Effector memory CD8-positive, alpha-beta T cell (primary cell): ENCODE data around the gene NOD2.

Experiments
- ATAC-seq: fragments of 150-1000 bp; cut with Tn5 transposase; replicated peaks from 2 replicates; pipeline ENCODE4 v1.10.0; 2021; ENCODE audit warnings: mild to moderate bottlenecking, moderate library complexity
- DNase-seq, 3 experiments: peaks; one replicate each; pipeline ENCODE4 v3.0.0; 2021
- H3K27ac Mint-ChIP-seq, 2 donors: one replicate each; pipeline ENCODE4 v1.8.0; 2022; ENCODE audit warnings: mild to moderate bottlenecking in 2 of 2, mixed read lengths in 2 of 2, moderate library complexity in 2 of 2
- H3K27me3 Mint-ChIP-seq, 2 donors: one replicate each; pipeline ENCODE4 v1.8.0; 2022; ENCODE audit warnings: mixed read lengths in 2 of 2
- H3K36me3 Mint-ChIP-seq: one replicate; pipeline ENCODE4 v1.8.0; 2022; ENCODE audit warnings: mild to moderate bottlenecking, moderate library complexity, mixed read lengths; ENCODE audit not compliant: insufficient read depth
- H3K4me1 Mint-ChIP-seq, 2 donors: one replicate each; pipeline ENCODE4 v1.8.0; 2022; ENCODE audit warnings: low read depth in 2 of 2, mixed read lengths in 2 of 2
- H3K4me3 Mint-ChIP-seq, 2 donors: one replicate each; pipeline ENCODE4 v1.8.0; 2022; ENCODE audit warnings: mild to moderate bottlenecking in 2 of 2, mixed read lengths in 2 of 2, moderate library complexity in 2 of 2
- H3K9me3 Mint-ChIP-seq, 2 donors: one replicate each; pipeline ENCODE4 v1.8.0; 2022; ENCODE audit warnings: mixed read lengths in 2 of 2

The NOD2 gene

GRCh38 chr16:50664270-50664669 is 29.1 kb upstream of the NOD2 start:
- ATAC-seq (no peak), DNase-seq (no peak)
- Mint-ChIP-seq H3K27ac (peak overlapping the region in 1 of 2 donors; percentile 88), H3K4me1 (peaks cover 22 to 26% of the 10 kb centered on the region in 2 donors), H3K27me3 (no peaks in the 10 kb centered on the region), H3K4me3 (no peak overlapping the region), H3K36me3 (peaks cover 4% of the 10 kb centered on the region), H3K9me3 (no peaks in the 10 kb centered on the region)

- ATAC-seq = peak; percentile 66
- H3K9me3 Mint-ChIP-seq = no peaks in the 10 kb centered on the region
- peak overlapping the region; percentile 88 to 92 for H3K27ac Mint-ChIP-seq
- peak overlapping the region; percentile 80 to 88 for H3K4me3 Mint-ChIP-seq
- peaks cover 4% of the 10 kb centered on the region for H3K36me3 Mint-ChIP-seq
- DNase-seq = peak; percentile 85 to 89 (median 88)
- H3K27me3 Mint-ChIP-seq = no peaks in the 10 kb centered on the region
- H3K4me1 Mint-ChIP-seq = peaks cover 22 to 26% of the 10 kb centered on the region in 2 donors
Measured at GRCh38 chr16:50665128-50665878, 28.1 kb upstream of the NOD2 start.

DNA sequence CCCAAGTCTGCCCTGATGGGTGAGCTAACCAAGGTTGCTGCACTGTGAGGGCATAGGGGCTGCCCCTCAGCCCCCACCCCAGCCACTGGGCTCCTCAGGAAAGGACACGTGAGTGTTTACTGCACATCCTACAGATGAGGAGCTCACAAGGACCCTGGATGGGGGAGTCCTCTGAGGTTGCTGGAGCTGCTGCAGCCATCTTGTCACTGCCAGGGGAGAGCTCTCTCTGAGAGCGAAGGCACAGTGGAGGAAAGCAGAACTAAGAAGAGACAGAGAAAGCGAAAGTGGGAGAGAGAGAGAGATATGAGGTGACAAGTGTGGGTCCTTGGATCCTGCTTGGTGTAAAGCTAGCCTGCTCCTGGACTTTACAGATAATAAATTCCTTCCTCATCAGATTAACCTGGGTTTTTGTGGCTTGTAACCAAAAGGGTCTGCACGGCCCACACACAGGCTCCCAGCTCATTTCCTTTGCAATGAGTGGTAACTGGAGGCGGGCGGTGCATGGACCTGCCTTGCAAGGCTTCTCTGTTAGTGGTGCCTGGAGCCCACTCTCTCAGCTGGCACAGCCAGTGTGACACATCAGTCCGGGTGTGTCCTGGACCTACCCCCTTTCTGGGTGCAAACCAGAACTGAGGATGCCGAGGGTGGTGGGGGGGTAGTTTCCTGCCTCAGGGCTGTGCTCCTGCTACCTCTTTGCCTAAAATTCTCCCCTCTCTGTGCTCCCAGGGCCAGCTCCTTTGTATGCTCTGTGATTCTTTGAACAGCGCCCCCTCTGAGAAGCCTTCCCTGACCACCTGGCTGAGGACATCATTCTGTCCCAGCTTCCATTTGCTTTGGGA is 26.5 kb upstream of the NOD2 start:
- peak overlapping the region; percentile 75 to 88 for H3K4me3 Mint-ChIP-seq
- peak overlapping the region; percentile 86 to 93 for H3K27ac Mint-ChIP-seq
- DNase-seq = peak in 1 of 3 experiments; percentile 35
- no peaks in the 10 kb centered on the region for H3K27me3 Mint-ChIP-seq
- peak; percentile 76 for ATAC-seq
- peaks cover 25 to 31% of the 10 kb centered on the region in 2 donors for H3K4me1 Mint-ChIP-seq
- H3K36me3 Mint-ChIP-seq = peaks cover 12% of the 10 kb centered on the region
- no peaks in the 10 kb centered on the region for H3K9me3 Mint-ChIP-seq

DNA sequence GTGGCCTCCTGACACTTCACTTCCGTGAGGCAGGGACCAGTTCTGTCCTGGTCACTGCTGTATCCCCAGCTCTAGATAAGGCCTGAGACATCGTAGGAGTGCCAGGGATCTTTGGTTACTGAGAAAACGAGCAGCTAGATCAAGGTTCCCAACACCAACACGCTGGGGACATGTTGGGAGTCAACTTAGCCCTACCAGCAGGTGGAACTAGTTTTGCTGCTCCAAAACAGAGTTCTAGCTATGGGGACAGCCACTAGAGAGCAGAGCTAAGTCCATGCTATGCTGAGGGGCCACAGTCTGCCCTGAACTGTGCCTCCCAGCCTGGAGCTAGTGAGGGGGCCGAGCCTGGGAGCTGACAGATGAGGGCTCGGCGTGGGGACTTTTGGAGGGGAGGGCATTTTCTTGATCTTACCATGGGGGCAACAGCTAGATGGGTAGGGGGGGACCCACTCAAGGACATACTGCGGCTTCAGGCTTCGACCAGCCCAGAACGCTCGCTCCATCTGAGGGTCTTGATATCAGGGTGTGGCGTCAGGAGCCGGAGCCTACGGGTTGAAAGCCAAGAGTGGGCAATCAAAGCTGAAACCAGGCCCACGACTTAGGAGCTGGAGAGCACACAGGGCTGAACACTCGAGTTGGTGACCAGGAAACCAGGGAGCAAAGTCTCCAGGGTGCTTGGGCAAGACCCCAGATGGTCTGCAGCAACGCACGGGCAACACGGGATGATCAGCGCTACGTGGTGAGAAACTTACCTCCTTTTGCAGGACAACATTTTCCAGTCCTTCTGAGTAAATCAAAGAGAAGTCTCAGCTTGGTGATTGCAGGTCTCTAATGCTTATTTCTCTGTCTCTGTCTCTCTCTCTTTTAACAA is 25.7 kb upstream of the NOD2 start:
- DNase-seq (no peak), ATAC-seq (no peak)
- Mint-ChIP-seq H3K4me3 (peak overlapping the region; percentile 75 to 88), H3K27ac (peak overlapping the region; percentile 86 to 93), H3K9me3 (peaks cover 0 to 2% of the 10 kb centered on the region in 2 donors), H3K27me3 (no peaks in the 10 kb centered on the region), H3K4me1 (peaks cover 25 to 31% of the 10 kb centered on the region in 2 donors), H3K36me3 (peaks cover 16% of the 10 kb centered on the region)

DNA sequence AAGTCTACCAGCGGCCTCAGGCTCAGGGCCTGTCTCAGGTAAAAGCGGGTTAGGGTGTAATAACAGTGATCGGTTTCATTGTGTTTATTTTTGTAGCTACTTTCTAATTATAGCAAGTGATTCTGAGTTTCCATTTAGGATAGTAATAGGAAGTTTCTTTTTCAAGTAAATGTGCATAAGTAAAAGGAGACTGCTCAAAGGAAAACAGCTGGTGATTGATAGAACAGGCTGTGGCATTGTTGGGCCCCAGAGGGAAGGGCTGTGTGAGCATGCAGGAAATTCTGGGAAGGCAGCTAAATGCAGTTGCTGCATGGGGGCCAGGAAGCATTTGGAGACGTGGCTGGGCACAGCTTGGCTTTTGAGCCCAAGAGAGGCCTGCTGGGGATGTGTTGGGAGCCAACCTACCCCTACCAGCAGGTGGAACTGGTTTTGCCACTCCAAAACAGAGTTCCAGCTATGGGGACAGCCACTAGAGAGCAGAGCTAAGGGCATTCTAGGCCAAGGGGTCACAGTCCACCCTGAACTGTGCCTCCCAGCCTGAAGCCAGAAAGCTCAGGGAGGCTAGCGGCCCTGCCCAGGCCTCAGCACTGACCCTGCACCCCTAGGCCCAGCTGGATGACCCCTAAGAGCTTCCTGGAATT is 24.9 kb upstream of the NOD2 start:
- Mint-ChIP-seq H3K9me3 (peaks cover 0 to 2% of the 10 kb centered on the region in 2 donors), H3K4me1 (peaks cover 25 to 31% of the 10 kb centered on the region in 2 donors), H3K27ac (peak overlapping the region; percentile 6 to 93), H3K36me3 (peaks cover 23% of the 10 kb centered on the region), H3K4me3 (no peak overlapping the region), H3K27me3 (no peaks in the 10 kb centered on the region)
- ATAC-seq = no peak
- DNase-seq = no peak

- Mint-ChIP-seq H3K27me3 (no peaks in the 10 kb centered on the region), H3K27ac (peak overlapping the region; percentile 65 to 75), H3K4me1 (peaks cover 24 to 31% of the 10 kb centered on the region in 2 donors), H3K4me3 (no peak overlapping the region), H3K36me3 (peaks cover 35% of the 10 kb centered on the region), H3K9me3 (peaks cover 0 to 2% of the 10 kb centered on the region in 2 donors)
- DNase-seq (no peak), ATAC-seq (no peak)
Measured at GRCh38 chr16:50669741-50670140, 23.7 kb upstream of the NOD2 start.

DNA sequence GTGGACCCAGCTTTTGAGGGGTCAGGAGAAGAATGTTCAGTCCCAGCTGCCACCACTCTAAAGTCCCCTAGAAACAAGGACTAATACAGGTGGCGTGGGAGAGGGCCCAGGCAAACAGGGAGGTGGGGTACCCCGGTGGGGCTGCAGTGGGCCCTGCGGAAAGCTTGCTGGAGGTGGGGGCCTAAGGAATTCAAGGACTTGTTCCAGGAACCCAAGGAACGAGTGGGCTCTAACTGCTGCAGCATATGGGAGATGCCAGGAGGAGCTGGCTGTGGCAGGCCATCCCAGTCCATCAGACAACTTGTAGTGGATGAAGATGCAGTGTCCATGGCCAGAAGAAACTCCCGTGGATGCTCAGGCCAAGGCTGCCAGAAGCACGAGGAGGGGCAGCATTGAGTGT is 22.9 kb upstream of the NOD2 start:
- ATAC-seq = no peak
- Mint-ChIP-seq H3K27ac (peak overlapping the region; percentile 65 to 75), H3K36me3 (peaks cover 39% of the 10 kb centered on the region), H3K4me1 (peaks cover 17 to 29% of the 10 kb centered on the region in 2 donors), H3K9me3 (peaks cover 0 to 2% of the 10 kb centered on the region in 2 donors), H3K4me3 (no peak overlapping the region), H3K27me3 (no peaks in the 10 kb centered on the region)
- no peak for DNase-seq

DNA sequence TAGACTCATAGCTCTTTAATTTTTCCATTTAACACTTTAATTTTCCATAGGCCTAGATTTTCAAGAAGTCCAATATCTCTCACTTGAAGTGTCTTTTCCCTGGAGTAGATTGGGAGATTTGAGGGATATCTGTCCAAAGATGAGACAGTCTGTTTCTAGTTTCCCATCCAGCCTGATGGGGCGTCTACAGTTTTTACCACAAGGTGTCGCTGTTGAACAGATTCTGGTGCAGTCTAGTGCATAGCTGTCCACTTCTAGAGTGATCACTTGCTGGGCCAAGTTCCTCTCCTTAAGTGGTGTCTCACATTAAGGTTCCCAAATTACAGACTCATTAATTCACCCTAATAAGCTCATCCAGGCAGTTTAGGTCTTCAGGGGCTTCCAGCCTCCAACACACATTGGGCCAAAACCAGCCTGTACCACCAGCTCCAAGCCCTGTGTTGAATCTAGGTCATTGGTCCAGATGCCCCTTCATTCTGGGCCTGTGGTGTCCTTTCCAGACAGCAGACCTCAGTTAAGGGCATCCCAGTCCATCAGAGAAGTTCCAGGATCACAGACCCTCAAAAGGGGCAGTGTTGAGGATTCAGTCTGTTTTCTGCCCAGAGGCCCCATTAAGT is 21.7 kb upstream of the NOD2 start:
- Mint-ChIP-seq H3K27me3 (no peaks in the 10 kb centered on the region), H3K36me3 (peaks cover 49% of the 10 kb centered on the region), H3K4me3 (no peak overlapping the region), H3K27ac (peak overlapping the region in 1 of 2 donors; percentile 83), H3K4me1 (peaks cover 16 to 28% of the 10 kb centered on the region in 2 donors), H3K9me3 (peaks cover 0 to 2% of the 10 kb centered on the region in 2 donors)
- peak; percentile 36 for ATAC-seq
- peak; percentile 47 to 59 (median 53) for DNase-seq

- ATAC-seq (no peak), DNase-seq (no peak)
- H3K36me3 Mint-ChIP-seq = peaks cover 65% of the 10 kb centered on the region
Measured at GRCh38 chr16:50673496-50674275, 19.7 kb upstream of the NOD2 start.

GRCh38 chr16:50674831-50675230 is 18.6 kb upstream of the NOD2 start:
- Mint-ChIP-seq H3K4me1 (peaks cover 32 to 40% of the 10 kb centered on the region in 2 donors), H3K27me3 (no peaks in the 10 kb centered on the region), H3K36me3 (peaks cover 66% of the 10 kb centered on the region), H3K4me3 (no peak overlapping the region), H3K27ac (no peak overlapping the region), H3K9me3 (peaks cover 0 to 2% of the 10 kb centered on the region in 2 donors)
- ATAC-seq (no peak), DNase-seq (no peak)

More at GRCh38 chr16:50673496-50674275, 19.7 kb upstream of the NOD2 start:
- Mint-ChIP-seq H3K4me3 (no peak overlapping the region), H3K4me1 (peaks cover 20 to 30% of the 10 kb centered on the region in 2 donors), H3K27me3 (no peaks in the 10 kb centered on the region), H3K9me3 (peaks cover 0 to 2% of the 10 kb centered on the region in 2 donors), H3K27ac (no peak overlapping the region)

- Mint-ChIP-seq H3K4me3 (no peak overlapping the region), H3K36me3 (peaks cover 69% of the 10 kb centered on the region), H3K27me3 (no peaks in the 10 kb centered on the region), H3K4me1 (peaks cover 38 to 48% of the 10 kb centered on the region in 2 donors), H3K9me3 (peaks cover 0 to 2% of the 10 kb centered on the region in 2 donors), H3K27ac (no peak overlapping the region)
- no peak for DNase-seq
- no peak for ATAC-seq
Measured at GRCh38 chr16:50675686-50676610, 17.5 kb upstream of the NOD2 start.
